Right kidney (tissue), 1 donor: ENCODE results near the gene GSTM3.
A peak's percentile ranks its signal among the peaks of the same experiment; 100 is the strongest.
"Not testable (repeated sequence)": the region's sequence is repeated elsewhere in the genome, so short reads cannot be mapped to it uniquely, and the experiment has no call there.

Experiments
- DNase-seq: peaks from one replicate; pipeline ENCODE4 v3.0.0-alpha.2; 2016

GSTM3 gene

GRCh38 chr1:109762821-109763645 is 22.2 kb upstream of the GSTM3 start:
- DNase-seq: no peak

- no peak for DNase-seq
These were observed 21.3 kb upstream of the GSTM3 start for GRCh38 chr1:109762039-109762585.

- no peak for DNase-seq
These were observed 20.6 kb upstream of the GSTM3 start for GRCh38 chr1:109761227-109762038.

- DNase-seq: no peak
These were observed 19.9 kb upstream of the GSTM3 start for GRCh38 chr1:109760581-109761226.

- DNase-seq: no peak
These were observed 18.9 kb upstream of the GSTM3 start for GRCh38 chr1:109759513-109760334.

- no peak for DNase-seq
These were observed 17.3 kb upstream of the GSTM3 start for GRCh38 chr1:109757936-109758786.

GRCh38 chr1:109756848-109757521 is 16.1 kb upstream of the GSTM3 start:
- no peak for DNase-seq

GRCh38 chr1:109756325-109756724 is 15.5 kb upstream of the GSTM3 start:
- DNase-seq: not testable (repeated sequence)

- DNase-seq: no peak
These were observed 13.9 kb upstream of the GSTM3 start for GRCh38 chr1:109754738-109755137.

GRCh38 chr1:109751531-109752260 is 10.9 kb upstream of the GSTM3 start:
- DNase-seq: no peak

GRCh38 chr1:109750920-109751319 is 10.1 kb upstream of the GSTM3 start:
- DNase-seq: no peak

- DNase-seq: no peak
These were observed 9.5 kb upstream of the GSTM3 start for GRCh38 chr1:109750241-109750882.

- DNase-seq: no peak
These were observed 8.4 kb upstream of the GSTM3 start for GRCh38 chr1:109749221-109749620.

- not testable (repeated sequence) for DNase-seq
These were observed 7.5 kb upstream of the GSTM3 start for GRCh38 chr1:109748311-109748710.

- DNase-seq: peak; percentile 96
These were observed 862 bp downstream of the GSTM3 start for GRCh38 chr1:109739738-109740614.

- no peak for DNase-seq
These were observed 7.5 kb downstream of the GSTM3 start for GRCh38 chr1:109733236-109733870.

- no peak for DNase-seq
These were observed 8.4 kb downstream of the GSTM3 start for GRCh38 chr1:109732390-109732881.
